ENCODE data around the gene ROR2. TPM values are rescaled to one million over a fixed set of nuclear protein-coding genes. Genes with fewer than 3 reads are reported as not detected.

Gene ROR2
- polyA plus RNA-seq, 3 donors, result not detected

DNA sequence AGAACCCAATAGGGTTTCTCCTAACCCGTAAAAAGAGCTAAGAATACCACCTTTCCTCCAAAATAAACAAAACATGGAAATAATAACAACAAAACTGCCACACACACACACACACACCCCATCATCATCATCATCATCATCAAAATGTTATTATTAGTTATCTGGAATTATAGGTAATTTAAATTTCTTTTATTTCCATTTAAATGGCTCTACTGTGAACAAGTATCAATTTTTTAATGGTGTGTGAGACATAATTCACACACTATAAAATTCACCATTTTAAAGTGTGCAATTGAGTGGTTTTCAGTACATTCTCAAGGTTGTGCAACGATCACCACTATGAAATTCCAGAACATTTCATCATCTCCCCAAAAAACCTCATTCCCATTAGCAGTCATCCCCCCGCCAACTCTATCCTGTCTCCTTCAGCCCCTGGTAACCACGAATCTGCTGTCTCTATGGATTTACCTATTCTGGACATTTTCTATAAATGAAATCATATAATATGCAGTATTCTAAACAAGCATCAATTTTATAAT lies 172.7 kb downstream of the ROR2 start:
- Histone ChIP-seq H3K27ac (ENCODE audit: low read depth in 1 of 2, low read length in 2 of 2) (no peak overlapping the region), H3K4me1 (ENCODE audit: control insufficient read depth in 1 of 2, insufficient read depth in 2 of 2, low read length in 2 of 2) (no peaks in the 10 kb centered on the region), H2AFZ (ENCODE audit: insufficient read depth, low read depth, low read length, poor library complexity, severe bottlenecking) (no peak overlapping the region), H3K27me3 (ENCODE audit: control insufficient read depth in 2 of 2, insufficient read depth in 2 of 2, low read length in 2 of 2) (no peaks in the 10 kb centered on the region), H3K79me2 (ENCODE audit: insufficient read depth, low read length) (no peaks in the 10 kb centered on the region), H3K4me2 (replicated peaks; ENCODE audit: extremely low read depth, low read length, poor library complexity, severe bottlenecking) (no peak overlapping the region), H3K4me3 (replicated peaks in 1 of 3; ENCODE audit: low read depth in 2 of 3, low read length in 3 of 3) (no peak overlapping the region), H3K36me3 (replicated peaks in 1 of 2; ENCODE audit: control insufficient read depth in 1 of 2, insufficient read depth in 2 of 2, low read length in 2 of 2) (no peaks in the 10 kb centered on the region), H4K20me1 (ENCODE audit: insufficient read depth, low read length) (no peaks in the 10 kb centered on the region), H3K9ac (ENCODE audit: insufficient read depth, low read length, poor library complexity, severe bottlenecking) (no peak overlapping the region), H3K9me3 (replicated peaks in 1 of 2; ENCODE audit: control insufficient read depth in 1 of 2, insufficient read depth in 1 of 2, low read length in 2 of 2) (no peaks in the 10 kb centered on the region)
- peak overlapping the region in 1 of 7 donors; percentile 9 for H3K27ac Mint-ChIP-seq
- TF ChIP-seq, protein P1, sequence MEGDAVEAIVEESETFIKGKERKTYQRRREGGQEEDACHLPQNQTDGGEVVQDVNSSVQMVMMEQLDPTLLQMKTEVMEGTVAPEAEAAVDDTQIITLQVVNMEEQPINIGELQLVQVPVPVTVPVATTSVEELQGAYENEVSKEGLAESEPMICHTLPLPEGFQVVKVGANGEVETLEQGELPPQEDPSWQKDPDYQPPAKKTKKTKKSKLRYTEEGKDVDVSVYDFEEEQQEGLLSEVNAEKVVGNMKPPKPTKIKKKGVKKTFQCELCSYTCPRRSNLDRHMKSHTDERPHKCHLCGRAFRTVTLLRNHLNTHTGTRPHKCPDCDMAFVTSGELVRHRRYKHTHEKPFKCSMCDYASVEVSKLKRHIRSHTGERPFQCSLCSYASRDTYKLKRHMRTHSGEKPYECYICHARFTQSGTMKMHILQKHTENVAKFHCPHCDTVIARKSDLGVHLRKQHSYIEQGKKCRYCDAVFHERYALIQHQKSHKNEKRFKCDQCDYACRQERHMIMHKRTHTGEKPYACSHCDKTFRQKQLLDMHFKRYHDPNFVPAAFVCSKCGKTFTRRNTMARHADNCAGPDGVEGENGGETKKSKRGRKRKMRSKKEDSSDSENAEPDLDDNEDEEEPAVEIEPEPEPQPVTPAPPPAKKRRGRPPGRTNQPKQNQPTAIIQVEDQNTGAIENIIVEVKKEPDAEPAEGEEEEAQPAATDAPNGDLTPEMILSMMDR (IDR thresholded peaks at IDR 0.05), result no peak
- intact Hi-C loops (cut with micrococcal nuclease), result no loop called here
- no peak for DNase-seq
- H3K4me3 Mint-ChIP-seq, result peak overlapping the region in 1 of 2 donors; percentile 17
- H3K36me3 Mint-ChIP-seq, result no peaks in the 10 kb centered on the region
- peaks cover 0 to 9% (median 3%) of the 10 kb centered on the region in 3 donors for H3K27me3 Mint-ChIP-seq (ENCODE audit: low read depth in 3 of 3)
- H3K9me3 Mint-ChIP-seq, result no peaks in the 10 kb centered on the region
- peaks cover 15% of the 10 kb centered on the region for H3K4me1 Mint-ChIP-seq
- no CpG with 5 or more reads among the region's 4 CpGs for WGBS (ENCODE audit: insufficient coverage)

DNA sequence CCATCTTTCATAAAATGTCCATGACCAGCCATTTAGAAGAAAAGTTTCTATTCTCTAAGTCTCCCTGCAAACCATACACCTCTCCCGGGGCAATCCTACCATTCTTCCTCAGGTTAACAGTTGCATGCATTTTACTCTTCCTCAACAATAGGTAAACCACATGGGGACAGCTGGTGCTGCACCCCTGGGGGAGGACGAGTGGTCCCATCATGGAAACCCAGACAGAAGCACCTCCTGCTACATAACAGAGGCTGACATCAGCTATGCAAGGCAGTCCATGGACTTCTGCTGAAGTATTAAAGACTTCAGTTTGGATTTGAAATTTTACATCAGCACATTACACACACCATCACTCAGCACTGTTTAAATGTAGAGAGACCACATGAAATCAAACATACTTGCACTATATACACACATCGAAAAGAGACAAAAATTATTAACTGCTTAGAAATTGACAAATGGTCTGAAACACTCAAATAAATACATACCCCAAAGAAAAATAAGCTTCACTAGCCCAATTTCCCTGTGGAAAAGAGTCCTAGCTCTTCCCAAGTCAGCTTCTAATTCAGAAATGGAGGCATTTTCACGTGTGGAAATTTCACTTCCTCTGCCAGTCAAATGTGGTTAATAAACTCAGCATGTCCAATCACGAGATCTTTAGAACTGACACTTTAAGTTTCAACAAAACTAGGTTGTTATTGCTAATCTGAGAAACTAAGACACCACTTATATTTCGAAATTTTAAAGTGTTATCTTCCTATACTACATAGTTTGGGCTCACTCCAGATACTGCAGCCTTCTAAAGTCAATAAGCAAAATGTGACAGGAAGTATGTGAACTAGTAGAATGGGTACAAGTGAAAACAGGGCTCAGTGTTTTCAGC lies 173.4 kb downstream of the ROR2 start:
- DNase-seq, result no peak
- Mint-ChIP-seq H3K27ac (no peak overlapping the region), H3K36me3 (no peaks in the 10 kb centered on the region), H3K9me3 (no peaks in the 10 kb centered on the region), H3K4me3 (no peak overlapping the region), H3K27me3 (ENCODE audit: low read depth in 3 of 3) (peaks cover 0 to 9% (median 3%) of the 10 kb centered on the region in 3 donors), H3K4me1 (peaks cover 15% of the 10 kb centered on the region)
- no peaks in the 10 kb centered on the region for H3K27me3 ChIP-seq (ENCODE audit: control insufficient read depth in 2 of 2, insufficient read depth in 2 of 2, low read length in 2 of 2)
- no peak overlapping the region for H2AFZ ChIP-seq (ENCODE audit: insufficient read depth, low read depth, low read length, poor library complexity, severe bottlenecking)
- no peaks in the 10 kb centered on the region for H3K4me1 ChIP-seq (ENCODE audit: control insufficient read depth in 1 of 2, insufficient read depth in 2 of 2, low read length in 2 of 2)
- no peaks in the 10 kb centered on the region for H4K20me1 ChIP-seq (ENCODE audit: insufficient read depth, low read length)
- no peak overlapping the region for H3K27ac ChIP-seq (ENCODE audit: low read depth in 1 of 2, low read length in 2 of 2)
- intact Hi-C loops (cut with micrococcal nuclease), result no loop called here
- no CpG with 5 or more reads among the region's 6 CpGs for WGBS (ENCODE audit: insufficient coverage)
- H3K79me2 ChIP-seq (ENCODE audit: insufficient read depth, low read length), result no peaks in the 10 kb centered on the region
- no peak overlapping the region for H3K4me3 ChIP-seq (replicated peaks in 1 of 3; ENCODE audit: low read depth in 2 of 3, low read length in 3 of 3)
- H3K9ac ChIP-seq (ENCODE audit: insufficient read depth, low read length, poor library complexity, severe bottlenecking), result no peak overlapping the region
- H3K9me3 ChIP-seq (replicated peaks in 1 of 2; ENCODE audit: control insufficient read depth in 1 of 2, insufficient read depth in 1 of 2, low read length in 2 of 2), result no peaks in the 10 kb centered on the region
- H3K4me2 ChIP-seq (replicated peaks; ENCODE audit: extremely low read depth, low read length, poor library complexity, severe bottlenecking), result no peak overlapping the region
- no peaks in the 10 kb centered on the region for H3K36me3 ChIP-seq (replicated peaks in 1 of 2; ENCODE audit: control insufficient read depth in 1 of 2, insufficient read depth in 2 of 2, low read length in 2 of 2)
- TF ChIP-seq, protein P1 (IDR thresholded peaks at IDR 0.05), result no peak
